ENCODE data around the gene WFDC2. TPM values are rescaled to one million over a fixed set of nuclear protein-coding genes. Genes with fewer than 3 reads are reported as not detected.

WFDC2 gene
- total and polyA plus RNA-seq, 10 of the 15 experiments (the other 5 are each of a cell fraction or from before 2014, with no cell fraction given): 0.13 TPM; not detected in 9

- Histone ChIP-seq H4K20me1 (ENCODE audit: control insufficient read depth, insufficient read depth) (no peaks in the 10 kb centered on the region), H3K9ac (ENCODE audit: control insufficient read depth, insufficient read depth, low read length) (no peak overlapping the region), H3K36me3 (ENCODE audit: control insufficient read depth in 2 of 2, insufficient read depth in 2 of 2, low read length in 1 of 2) (no peaks in the 10 kb centered on the region), H3K4me3 (no peak overlapping the region), H3K27ac (ENCODE audit: control insufficient read depth, insufficient read depth) (no peak overlapping the region), H3K4me1 (ENCODE audit: control insufficient read depth, insufficient read depth, low read length) (no peaks in the 10 kb centered on the region), H3K27me3 (replicated peaks in 1 of 2; ENCODE audit: control insufficient read depth in 2 of 2, insufficient read depth in 2 of 2, low read length in 1 of 2) (no peaks in the 10 kb centered on the region; a peak in 3 of 4 replicates), H3K4me2 (ENCODE audit: control insufficient read depth, insufficient read depth) (no peak overlapping the region), H3K9me3 (replicated peaks; ENCODE audit: control insufficient read depth, insufficient read depth, low read length) (no peaks in the 10 kb centered on the region), H3K79me2 (ENCODE audit: control insufficient read depth, insufficient read depth, low read length) (no peaks in the 10 kb centered on the region), H2AFZ (ENCODE audit: control insufficient read depth, low read depth, low read length) (no peak overlapping the region)
- BruUV-seq (replicated peaks): no TSS peak
- RAD21 ChIA-PET (ENCODE audit: unreplicated experiment): interaction anchor here (0.8 to 1.7 kb wide), 7 partner anchors 9 to 322 kb away, joined by 3 to 11 read pairs (median 3); partner anchors contain the start of gene SYS1
- CTCF ChIA-PET: interaction anchor here (0.6 to 8.2 kb wide), 22 partner anchors 10 to 405 kb away, joined by 3 to 86 read pairs (median 6); partner anchors contain the start of gene SYS1
- ATAC-seq (no peak), DNase-seq (ENCODE audit: low read depth, low spot score) (no peak), FAIRE-seq (no peak)
- no peak for TF ChIP-seq ZNF592 (IDR thresholded peaks at IDR 0.05)
- no peak for TF ChIP-seq MTA3 (IDR thresholded peaks at IDR 0.05; ENCODE audit: borderline replicate concordance, low read length)
- no peak for TF ChIP-seq HSF1 (IDR thresholded peaks at IDR 0.05; ENCODE audit: low read depth, low read length)
- TF ChIP-seq IRF5 (IDR thresholded peaks at IDR 0.05; ENCODE audit: borderline replicate concordance): no peak
- no peak for TF ChIP-seq GATAD2B (conservative IDR thresholded peaks at IDR 0.05; ENCODE audit: low read depth)
- no peak for TF ChIP-seq BMI1 (IDR thresholded peaks at IDR 0.05; ENCODE audit: borderline replicate concordance)
- no peak for TF ChIP-seq CREM (IDR thresholded peaks at IDR 0.05; ENCODE audit: low read depth)
- SMC1A ChIA-PET (ENCODE audit: uncharacterized antibody, unreplicated experiment): interaction anchor here (0.7 to 2.2 kb wide), 9 partner anchors 12 to 322 kb away, joined by 3 to 24 read pairs (median 6); partner anchors contain the start of gene SYS1
- in situ Hi-C loops (cut with MboI): no loop called here
- 26% methylated on average over 3 of the region's 3 CpGs for WGBS (ENCODE audit: insufficient coverage, insufficient replicate concordance, low lambda C conversion rate, missing lambda C conversion rate)
- intact Hi-C loops (cut with micrococcal nuclease; ENCODE audit: unreplicated experiment): no loop called here
- POLR2A ChIA-PET: interaction anchor here (0.6 kb wide), 1 partner anchor 131 kb away, joined by 3 read pairs; no protein-coding TSS in a partner anchor
Measured at GRCh38 chr20:45449528-45449927, 20.0 kb upstream of the WFDC2 start.
